A673 (cell line): ENCODE measurements around the gene GBP5. TPM values are rescaled to one million over a fixed set of nuclear protein-coding genes. Genes with fewer than 3 reads are reported as not detected.

Source experiments
- BruUV-seq: library from RNA; stranded (reverse); fragments of 400-500 nt; replicated peaks from 2 replicates; lab custom pipeline; 2021; lab: Mats Ljungman, UMichigan
- CTCF ChIA-PET: fragments of 300-600 bp; sonication (Branson Sonifier 250); formaldehyde crosslinking; loops from one replicate; lab custom pipeline; 2022; ENCODE audit warnings: antibody characterized with exemption; lab: Charles Lee
- POLR2A ChIA-PET: fragments of 300-600 bp; sonication (Branson Sonifier 250); formaldehyde crosslinking; loops from one replicate; lab custom pipeline; 2022; ENCODE audit warnings: antibody characterized with exemption; ENCODE audit not compliant: low non-redundant PET; lab: Charles Lee
- DNase-seq: peaks from one replicate; pipeline ENCODE4 v3.0.0-alpha.2; 2015; ENCODE audit warnings: low spot score
- H3K27ac ChIP-seq: fragments of 200-600 bp; sonication (generic); 2 replicates; pipeline ENCODE4 v1.5.1; 2016; ENCODE audit warnings: mixed run types, low read depth, mild to moderate bottlenecking, mixed read lengths, antibody characterized with exemption, low read length; ENCODE audit not compliant: poor library complexity, severe bottlenecking
- H3K27me3 ChIP-seq: fragments of 200-600 bp; sonication (generic); replicated peaks from 2 replicates; pipeline ENCODE4 v1.6.1; 2017; ENCODE audit warnings: mixed run types, low read depth, mild to moderate bottlenecking, mixed read lengths, antibody characterized with exemption, low read length; ENCODE audit not compliant: insufficient read depth, poor library complexity
- H3K36me3 ChIP-seq: fragments of 200-600 bp; sonication (generic); 2 replicates; pipeline ENCODE4 v1.6.1; 2016; ENCODE audit warnings: mixed run types, mild to moderate bottlenecking, mixed read lengths, antibody characterized with exemption, low read length; ENCODE audit not compliant: insufficient read depth, poor library complexity, severe bottlenecking
- H3K4me1 ChIP-seq: fragments of 200-600 bp; sonication (generic); 2 replicates; pipeline ENCODE4 v1.6.1; 2017; ENCODE audit warnings: mixed run types, mild to moderate bottlenecking, mixed read lengths, antibody characterized with exemption, low read length; ENCODE audit not compliant: insufficient read depth, poor library complexity, severe bottlenecking
- H3K4me3 ChIP-seq: fragments of 200-600 bp; sonication (generic); 2 replicates; pipeline ENCODE4 v1.5.1; 2016; ENCODE audit warnings: low read depth, mixed run types, mild to moderate bottlenecking, mixed read lengths, low read length; ENCODE audit not compliant: poor library complexity, severe bottlenecking
- H3K9me3 ChIP-seq: fragments of 200-600 bp; sonication (generic); 2 replicates; pipeline ENCODE4 v1.6.1; 2016; ENCODE audit warnings: mixed run types, low read depth, mild to moderate bottlenecking, mixed read lengths, antibody characterized with exemption, low read length; ENCODE audit not compliant: poor library complexity, severe bottlenecking
- CTCF ChIP-seq: fragments of 300-800, 200-600 bp; sonication (generic); conservative IDR thresholded peaks from 2 replicates; pipeline ENCODE4 v1.5.1; 2017; ENCODE audit warnings: low read depth, mild to moderate bottlenecking, antibody characterized with exemption, low read length, moderate library complexity, mixed read lengths
- EZH2 ChIP-seq: fragments of 200-600 bp; sonication (generic); IDR thresholded peaks from 2 replicates; pipeline ENCODE4 v1.6.1; 2017; ENCODE audit warnings: borderline replicate concordance, low read depth, mild to moderate bottlenecking, mixed read lengths, antibody characterized with exemption, low read length; ENCODE audit not compliant: poor library complexity, severe bottlenecking
- intact Hi-C: fragments of 100-400 bp; cut with micrococcal nuclease; formaldehyde crosslinking; loops from one replicate; pipeline ENCODE4 v1.10.0; 2022; ENCODE audit not compliant: unreplicated experiment
- total RNA-seq: library from RNA; stranded (reverse); gene quantifications from 2 replicates; pipeline ENCODE4 v1.2.3, GENCODE V29; 2021

The GBP5 gene
- total RNA-seq, 1 experiment from 2014 or later, result not detected

- peak; percentile 75 for DNase-seq
Measured at GRCh38 chr1:89254658-89255287, 17.9 kb downstream of the GBP5 start.

DNA sequence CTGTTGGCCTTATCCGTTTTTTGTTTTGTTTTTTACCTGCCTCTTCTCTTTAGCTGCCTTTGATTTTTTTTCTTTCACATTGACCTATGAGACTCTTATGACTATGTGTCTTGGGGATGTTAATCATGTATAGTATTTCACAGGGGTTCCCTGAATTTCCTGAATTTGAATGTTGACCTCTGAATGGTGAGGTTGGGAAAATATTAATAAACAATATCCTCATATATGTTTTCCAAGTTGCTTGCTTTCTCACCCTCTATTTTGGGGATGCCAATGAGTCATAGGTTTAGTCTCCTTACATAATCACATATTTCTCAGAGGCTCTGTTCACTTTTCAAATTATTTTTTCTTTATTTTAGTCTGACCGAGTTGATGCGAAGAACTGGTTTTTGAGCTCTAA is 29.6 kb downstream of the GBP5 start:
- ChIA-PET CTCF (no interaction called here), POLR2A (no interaction called here)
- DNase-seq, result no peak
- Histone ChIP-seq H3K27ac (no peak overlapping the region), H3K9me3 (no peaks in the 10 kb centered on the region), H3K36me3 (no peaks in the 10 kb centered on the region), H3K4me1 (no peaks in the 10 kb centered on the region), H3K4me3 (no peak overlapping the region), H3K27me3 (no peaks in the 10 kb centered on the region)
- no TSS peak for BruUV-seq
- intact Hi-C loops, result no loop called here
- no peak for TF ChIP-seq CTCF
- no peak for TF ChIP-seq EZH2

More at GRCh38 chr1:89254658-89255287, 17.9 kb downstream of the GBP5 start:
- Histone ChIP-seq H3K4me3 (no peak overlapping the region), H3K27me3 (no peaks in the 10 kb centered on the region), H3K9me3 (no peaks in the 10 kb centered on the region), H3K36me3 (no peaks in the 10 kb centered on the region), H3K27ac (no peak overlapping the region), H3K4me1 (peaks cover 4% of the 10 kb centered on the region)
- TF ChIP-seq CTCF, result no peak
- no peak for TF ChIP-seq EZH2
- intact Hi-C loops, result no loop called here
- CTCF ChIA-PET, result no interaction called here
- no TSS peak for BruUV-seq
- POLR2A ChIA-PET, result no interaction called here

Other genes with a start within 250 kb of the GBP5 start
- 2.6 and 6.3 TPM in 2 replicates for gene GBP3, start 250.0 kb downstream of the GBP5 start, total RNA-seq
- gene GBP1, start 207.7 kb downstream of the GBP5 start, total RNA-seq, result 9.4 and 10.1 TPM in 2 replicates
- 4.4 and 4.5 TPM in 2 replicates for gene GBP2, start 146.7 kb downstream of the GBP5 start, total RNA-seq
- gene GBP7, start 96.9 kb downstream of the GBP5 start, total RNA-seq, result not detected in 2 replicates
- gene GBP4, start 73.9 kb downstream of the GBP5 start, total RNA-seq, result 0.79 and 1.7 TPM in 2 replicates
- gene GBP6, start 91.2 kb upstream of the GBP5 start, total RNA-seq, result not detected in 2 replicates